Osteocyte (in vitro differentiated cells): ENCODE results near the gene CPB1. TPM values are rescaled to one million over a fixed set of nuclear protein-coding genes. Genes with fewer than 3 reads are reported as not detected.

Experiments used
- DNase-seq: peaks from one replicate; pipeline ENCODE4 v3.0.0; 2021; ENCODE audit warnings: mixed read lengths; ENCODE audit not compliant: unreplicated experiment; ENCODE audit errors: extremely low spot score
- H3K27ac Mint-ChIP-seq: one replicate; pipeline ENCODE4 v1.8.0; 2021; ENCODE audit warnings: mild to moderate bottlenecking, mixed read lengths; ENCODE audit not compliant: unreplicated experiment
- H3K27me3 Mint-ChIP-seq: one replicate; pipeline ENCODE4 v1.8.0; 2021; ENCODE audit warnings: mixed read lengths; ENCODE audit not compliant: unreplicated experiment
- H3K36me3 Mint-ChIP-seq: one replicate; pipeline ENCODE4 v1.8.0; 2021; ENCODE audit warnings: mixed read lengths; ENCODE audit not compliant: unreplicated experiment
- H3K4me1 Mint-ChIP-seq: one replicate; pipeline ENCODE4 v1.8.0; 2021; ENCODE audit warnings: mixed read lengths; ENCODE audit not compliant: unreplicated experiment
- H3K4me3 Mint-ChIP-seq: one replicate; pipeline ENCODE4 v1.8.0; 2021; ENCODE audit warnings: mild to moderate bottlenecking, moderate library complexity, mixed read lengths; ENCODE audit not compliant: unreplicated experiment
- H3K9me3 Mint-ChIP-seq: one replicate; pipeline ENCODE4 v1.8.0; 2021; ENCODE audit warnings: mixed read lengths; ENCODE audit not compliant: unreplicated experiment
- total RNA-seq: library from RNA; stranded (reverse); gene quantifications from 2 replicates; pipeline ENCODE4 v1.2.1, GENCODE V29; 2021
- TF ChIP-seq, protein P1 (sequence below): fragments of 200-600 bp; sonication (generic); IDR thresholded peaks from 2 replicates; pipeline ENCODE4 v1.5.0; 2021; ENCODE audit warnings: antibody characterized with exemption, mild to moderate bottlenecking, moderate library complexity

The CPB1 gene
- total RNA-seq, 1 donor from 2014 or later = not detected

DNA sequence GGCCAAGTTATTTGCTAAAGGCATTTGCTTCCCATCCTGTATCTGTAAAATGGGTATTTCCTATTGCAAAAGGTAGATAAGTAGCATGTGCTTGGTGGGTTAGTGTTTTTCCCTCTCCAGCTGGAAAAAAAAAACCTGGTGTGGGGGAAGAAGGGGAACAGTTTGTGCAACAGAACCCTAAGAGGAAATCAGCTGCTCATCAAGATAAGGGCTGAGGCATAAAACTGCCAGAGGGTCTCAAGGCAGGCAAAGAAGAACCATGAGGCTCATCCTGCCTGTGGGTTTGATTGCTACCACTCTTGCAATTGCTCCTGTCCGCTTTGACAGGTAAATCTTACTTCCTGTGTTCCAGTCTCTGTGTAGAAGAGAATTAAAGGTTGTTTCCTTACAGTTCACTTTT lies 37.4 kb downstream of the CPB1 start, which contains the start of gene CPA3:
Gene CPA3 (plus strand): TSS at position 248 of the 400 bp plus-strand sequence. CDS start 12 bp downstream, at position 260.
- no peak within 1 kb of the TSS for H3K4me3 Mint-ChIP-seq
- peaks cover 21% of the 10 kb centered on the region for H3K27me3 Mint-ChIP-seq
- no peak within 1 kb of the TSS for H3K27ac Mint-ChIP-seq
- no peaks in the 10 kb centered on the region for H3K9me3 Mint-ChIP-seq
- no peaks in the 10 kb centered on the region for H3K36me3 Mint-ChIP-seq
- TF ChIP-seq, protein P1, sequence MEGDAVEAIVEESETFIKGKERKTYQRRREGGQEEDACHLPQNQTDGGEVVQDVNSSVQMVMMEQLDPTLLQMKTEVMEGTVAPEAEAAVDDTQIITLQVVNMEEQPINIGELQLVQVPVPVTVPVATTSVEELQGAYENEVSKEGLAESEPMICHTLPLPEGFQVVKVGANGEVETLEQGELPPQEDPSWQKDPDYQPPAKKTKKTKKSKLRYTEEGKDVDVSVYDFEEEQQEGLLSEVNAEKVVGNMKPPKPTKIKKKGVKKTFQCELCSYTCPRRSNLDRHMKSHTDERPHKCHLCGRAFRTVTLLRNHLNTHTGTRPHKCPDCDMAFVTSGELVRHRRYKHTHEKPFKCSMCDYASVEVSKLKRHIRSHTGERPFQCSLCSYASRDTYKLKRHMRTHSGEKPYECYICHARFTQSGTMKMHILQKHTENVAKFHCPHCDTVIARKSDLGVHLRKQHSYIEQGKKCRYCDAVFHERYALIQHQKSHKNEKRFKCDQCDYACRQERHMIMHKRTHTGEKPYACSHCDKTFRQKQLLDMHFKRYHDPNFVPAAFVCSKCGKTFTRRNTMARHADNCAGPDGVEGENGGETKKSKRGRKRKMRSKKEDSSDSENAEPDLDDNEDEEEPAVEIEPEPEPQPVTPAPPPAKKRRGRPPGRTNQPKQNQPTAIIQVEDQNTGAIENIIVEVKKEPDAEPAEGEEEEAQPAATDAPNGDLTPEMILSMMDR = no peak
- H3K4me1 Mint-ChIP-seq = peaks cover 5% of the 10 kb centered on the region
- no peak for DNase-seq

DNA sequence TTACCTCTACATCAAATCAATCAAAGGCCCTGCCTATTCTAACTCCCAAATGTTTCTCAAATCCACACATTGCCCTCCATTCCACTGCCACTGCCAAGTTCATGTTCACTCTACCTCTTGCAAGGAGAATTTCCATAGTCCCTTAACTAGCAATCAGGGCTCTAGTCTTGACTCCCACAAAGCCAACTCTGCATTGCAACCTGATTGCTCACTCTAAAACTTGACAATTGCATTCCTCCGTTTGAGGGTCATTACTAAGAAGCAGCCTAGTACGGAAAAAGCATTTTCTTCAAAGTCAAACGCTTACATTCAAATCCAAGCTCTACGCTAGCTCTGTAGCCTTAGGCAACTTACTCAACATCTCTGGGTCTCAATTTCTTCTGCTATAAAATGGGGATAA lies 38.6 kb downstream of the CPB1 start:
- H3K27me3 Mint-ChIP-seq = peaks cover 21% of the 10 kb centered on the region
- H3K9me3 Mint-ChIP-seq = no peaks in the 10 kb centered on the region
- TF ChIP-seq, protein P1 = no peak
- peaks cover 5% of the 10 kb centered on the region for H3K4me1 Mint-ChIP-seq
- no peak overlapping the region for H3K4me3 Mint-ChIP-seq
- no peak overlapping the region for H3K27ac Mint-ChIP-seq
- DNase-seq = no peak
- H3K36me3 Mint-ChIP-seq = no peaks in the 10 kb centered on the region

- no peaks in the 10 kb centered on the region for H3K27me3 Mint-ChIP-seq
- H3K9me3 Mint-ChIP-seq = no peaks in the 10 kb centered on the region
- DNase-seq = no peak
- H3K36me3 Mint-ChIP-seq = no peaks in the 10 kb centered on the region
- H3K4me3 Mint-ChIP-seq = no peak overlapping the region
- H3K4me1 Mint-ChIP-seq = peaks cover 2% of the 10 kb centered on the region
- TF ChIP-seq, protein P1 = no peak
- H3K27ac Mint-ChIP-seq = no peak overlapping the region
Measured at GRCh38 chr3:148873270-148873927, 45.8 kb downstream of the CPB1 start.

- H3K36me3 Mint-ChIP-seq = no peaks in the 10 kb centered on the region
- TF ChIP-seq, protein P1 = no peak
- no peak for DNase-seq
- H3K4me1 Mint-ChIP-seq = peaks cover 2% of the 10 kb centered on the region
- no peaks in the 10 kb centered on the region for H3K27me3 Mint-ChIP-seq
- H3K9me3 Mint-ChIP-seq = no peaks in the 10 kb centered on the region
- H3K27ac Mint-ChIP-seq = no peak overlapping the region
- H3K4me3 Mint-ChIP-seq = no peak overlapping the region
Measured at GRCh38 chr3:148873977-148874376, 46.4 kb downstream of the CPB1 start.

DNA sequence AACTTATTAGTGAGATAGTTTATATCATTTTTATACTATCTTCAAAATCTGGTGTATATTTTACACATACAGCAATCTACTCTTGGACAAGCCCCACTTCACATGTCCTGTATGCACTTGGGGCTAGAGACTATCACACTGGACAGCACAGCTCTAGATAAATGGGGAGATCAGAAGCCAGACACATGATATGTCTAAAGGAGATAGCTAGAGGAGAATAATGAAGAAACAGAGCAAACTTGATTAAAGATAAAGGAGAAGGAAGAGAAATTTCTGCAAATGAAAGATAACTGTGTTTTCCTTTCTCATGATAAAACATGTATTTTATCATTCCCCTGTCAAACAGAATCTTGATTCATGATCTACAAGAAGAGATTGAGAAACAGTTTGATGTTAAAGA lies 50.5 kb downstream of the CPB1 start:
- TF ChIP-seq, protein P1 = no peak
- H3K36me3 Mint-ChIP-seq = no peaks in the 10 kb centered on the region
- H3K9me3 Mint-ChIP-seq = no peaks in the 10 kb centered on the region
- H3K4me1 Mint-ChIP-seq = peaks cover 17% of the 10 kb centered on the region
- DNase-seq = no peak
- H3K27ac Mint-ChIP-seq = no peak overlapping the region
- no peak overlapping the region for H3K4me3 Mint-ChIP-seq
- H3K27me3 Mint-ChIP-seq = no peaks in the 10 kb centered on the region
